CD14-positive monocyte (primary cell): ENCODE results near the gene RREB1. TPM values are rescaled to one million over a fixed set of nuclear protein-coding genes. Genes with fewer than 3 reads are reported as not detected.

Experiments used
- DNase-seq, 3 donors: peaks; one replicate each; pipeline ENCODE4 v3.0.0-alpha.2; 2011 to 2022
- H2AFZ ChIP-seq: 2 replicates; pipeline ENCODE4 v1.6.0; 2012; ENCODE audit warnings: mild to moderate bottlenecking, low read depth, low read length, inconsistent platforms; ENCODE audit not compliant: insufficient read depth, poor library complexity, severe bottlenecking
- H3K27ac ChIP-seq, 2 donors: 1 replicate in 1 of 2; 2 replicates in 1 of 2; pipeline ENCODE4 v1.5.1; 2012 to 2013; ENCODE audit warnings: low read length in 2 of 2, control low read depth in 1 of 2, inconsistent platforms in 1 of 2, low read depth in 1 of 2, mild to moderate bottlenecking in 1 of 2
- H3K27me3 ChIP-seq, 2 donors: one replicate each; pipeline versions ENCODE4 v1.6.0 to v1.6.1; 2011 to 2013; ENCODE audit warnings: low read length in 2 of 2; ENCODE audit not compliant: control insufficient read depth in 2 of 2, insufficient read depth in 2 of 2
- H3K36me3 ChIP-seq, 2 donors: replicated peaks in 1 of 2; 1 replicate in 1 of 2; 2 replicates in 1 of 2; pipeline versions ENCODE4 v1.5.1 to v1.6.1; 2012 to 2013; ENCODE audit warnings: low read length in 2 of 2, control low read depth in 1 of 2, inconsistent platforms in 1 of 2, mild to moderate bottlenecking in 1 of 2; ENCODE audit not compliant: insufficient read depth in 2 of 2, control insufficient read depth in 1 of 2
- H3K4me1 ChIP-seq, 2 donors: 1 replicate in 1 of 2; 2 replicates in 1 of 2; pipeline versions ENCODE4 v1.5.1 to v1.6.1; 2012 to 2013; ENCODE audit warnings: low read length in 2 of 2, control low read depth in 1 of 2, inconsistent platforms in 1 of 2, mild to moderate bottlenecking in 1 of 2, moderate library complexity in 1 of 2; ENCODE audit not compliant: insufficient read depth in 2 of 2, control insufficient read depth in 1 of 2
- H3K4me2 ChIP-seq: replicated peaks from 2 replicates; pipeline ENCODE3; 2012; ENCODE audit warnings: low read length, moderate library complexity, mild to moderate bottlenecking; ENCODE audit not compliant: poor library complexity, severe bottlenecking; ENCODE audit errors: extremely low read depth
- H3K4me3 ChIP-seq, 3 experiments: fragments of 200-600 bp in 1 of 3; sonication (generic) in 1 of 3; replicated peaks in 1 of 3; 1 replicate in 2 of 3; 2 replicates in 1 of 3; pipeline ENCODE4 v1.5.1; 2011 to 2013; ENCODE audit warnings: low read length in 3 of 3, mild to moderate bottlenecking in 3 of 3, control low read depth in 2 of 3, low read depth in 2 of 3, inconsistent platforms in 1 of 3, moderate library complexity in 1 of 3
- H3K79me2 ChIP-seq: 2 replicates; pipeline ENCODE4 v1.6.0; 2012; ENCODE audit warnings: mild to moderate bottlenecking, control low read depth, inconsistent platforms, low read length, moderate library complexity; ENCODE audit not compliant: insufficient read depth
- H3K9ac ChIP-seq: 2 replicates; pipeline ENCODE4 v1.6.0; 2017; ENCODE audit warnings: low read length, mild to moderate bottlenecking; ENCODE audit not compliant: insufficient read depth, poor library complexity, severe bottlenecking
- H3K9me3 ChIP-seq, 2 donors: replicated peaks in 1 of 2; 1 replicate in 1 of 2; 2 replicates in 1 of 2; pipeline versions ENCODE4 v1.5.1 to v1.6.1; 2012 to 2013; ENCODE audit warnings: low read length in 2 of 2, control low read depth in 1 of 2; ENCODE audit not compliant: control insufficient read depth in 1 of 2, insufficient read depth in 1 of 2
- H4K20me1 ChIP-seq: 2 replicates; pipeline ENCODE4 v1.6.0; 2012; ENCODE audit warnings: mild to moderate bottlenecking, low read length, control low read depth, moderate library complexity; ENCODE audit not compliant: insufficient read depth
- H3K27ac Mint-ChIP-seq, 7 donors: one replicate each; pipeline ENCODE4 v1.8.0; 2020; ENCODE audit warnings: mild to moderate bottlenecking in 7 of 7, mixed read lengths in 7 of 7, moderate library complexity in 6 of 7, inconsistent platforms in 2 of 7
- H3K27me3 Mint-ChIP-seq, 3 donors: one replicate each; pipeline ENCODE4 v1.8.0; 2021 to 2022; ENCODE audit warnings: low read depth in 3 of 3, mild to moderate bottlenecking in 3 of 3, mixed read lengths in 3 of 3, moderate library complexity in 3 of 3, inconsistent platforms in 1 of 3
- H3K36me3 Mint-ChIP-seq, 2 donors: one replicate each; pipeline ENCODE4 v1.8.0; 2020; ENCODE audit warnings: mixed read lengths in 2 of 2, inconsistent platforms in 1 of 2, mild to moderate bottlenecking in 1 of 2
- H3K4me1 Mint-ChIP-seq: one replicate; pipeline ENCODE4 v1.8.0; 2020; ENCODE audit warnings: mild to moderate bottlenecking, mixed read lengths
- H3K4me3 Mint-ChIP-seq, 2 donors: one replicate each; pipeline ENCODE4 v1.8.0; 2020; ENCODE audit warnings: mild to moderate bottlenecking in 2 of 2, mixed read lengths in 2 of 2, moderate library complexity in 1 of 2
- H3K9me3 Mint-ChIP-seq, 7 donors: one replicate each; pipeline ENCODE4 v1.8.0; 2020 to 2022; ENCODE audit warnings: mixed read lengths in 7 of 7, mild to moderate bottlenecking in 6 of 7, moderate library complexity in 6 of 7, inconsistent platforms in 2 of 7
- WGBS: methylation state at CpG from one replicate; pipeline ENCODE4 v1.1.5; 2013; ENCODE audit warnings: missing lambda C conversion rate; ENCODE audit not compliant: insufficient coverage; 5-methylcytosine and 5-hydroxymethylcytosine counted together
- intact Hi-C, 2 donors: fragments of 100-400 bp; cut with micrococcal nuclease; formaldehyde crosslinking; loops; one replicate each; pipeline versions ENCODE4 v1.15.0 to v1.15.1; 2023
- polyA plus RNA-seq, 3 donors: library from polyadenylated mRNA; depleted of rRNA in 1 of 3; unstranded in 2 of 3; stranded (reverse) in 1 of 3; fragments of 300-500 nt in 2 of 3; fragments of >200 nt in 1 of 3; fragmentation: Illumina TruSeq in 2 of 3; gene quantifications; 1 replicate in 2 of 3; 2 replicates in 1 of 3; pipeline ENCODE4 v1.2.3, GENCODE V29; 2012 to 2021
- TF ChIP-seq, protein P1 (sequence below): fragments of 200-600 bp; IDR thresholded peaks from one replicate; pipeline ENCODE4 v1.8.0; 2022; ENCODE audit warnings: antibody characterized with exemption, mild to moderate bottlenecking

Gene RREB1
- polyA plus RNA-seq, 3 donors: 2.1 to 15.3 (median 5.6) TPM

DNA sequence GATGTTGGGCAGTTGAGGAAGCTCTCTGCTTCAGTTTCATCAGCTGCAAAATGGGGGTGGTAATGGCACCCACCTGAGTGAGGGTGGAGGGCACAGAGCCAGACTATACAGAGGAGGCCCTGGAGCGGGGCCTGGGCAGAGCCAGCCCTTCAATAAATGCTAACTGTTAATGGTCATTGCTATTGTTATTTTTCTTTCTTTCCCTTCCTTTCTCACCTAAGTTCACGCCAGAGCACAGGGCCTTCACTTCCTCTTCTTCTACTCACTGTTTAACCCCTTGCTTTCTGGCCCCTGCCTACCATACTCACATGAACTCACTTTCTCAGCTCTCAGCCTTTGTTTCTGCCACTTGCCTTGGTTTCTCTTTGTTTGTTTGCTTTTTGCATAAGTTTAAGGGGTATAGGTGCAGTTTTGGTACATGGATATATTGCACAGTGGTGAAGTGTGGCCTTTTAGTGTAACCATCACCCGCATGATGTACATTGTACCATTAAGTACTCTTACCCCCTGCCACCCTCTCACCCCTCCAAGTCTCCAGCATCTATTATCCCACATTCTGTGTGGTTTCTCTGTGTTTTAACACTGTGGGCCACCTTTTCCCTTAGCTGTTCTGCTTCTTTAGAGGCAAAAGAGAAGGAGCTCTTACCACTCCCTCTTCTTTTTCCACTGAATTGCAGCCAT lies 7.5 kb upstream of the RREB1 start:
- Histone ChIP-seq H3K79me2 (no peaks in the 10 kb centered on the region), H3K9ac (no peak overlapping the region), H3K4me2 (peak overlapping the region; percentile 6), H2AFZ (peak overlapping the region; percentile 39), H4K20me1 (no peaks in the 10 kb centered on the region), H3K27ac (no peak overlapping the region), H3K27me3 (no peaks in the 10 kb centered on the region), H3K4me1 (peaks cover 7 to 8% of the 10 kb centered on the region in 2 donors), H3K4me3 (no peak overlapping the region), H3K9me3 (no peaks in the 10 kb centered on the region), H3K36me3 (no peaks in the 10 kb centered on the region)
- WGBS: no CpG with 5 or more reads among the region's 3 CpGs
- intact Hi-C loops: loop anchor here in 1 of 2 donors (10.0 kb wide), 1 partner anchor 85 kb away; no protein-coding TSS in a partner anchor
- peak overlapping the region in 2 of 7 donors; percentile 16 to 58 for H3K27ac Mint-ChIP-seq
- H3K4me3 Mint-ChIP-seq: no peak overlapping the region
- no peaks in the 10 kb centered on the region for H3K9me3 Mint-ChIP-seq
- H3K27me3 Mint-ChIP-seq: peaks cover 0 to 2% (median 0%) of the 10 kb centered on the region in 3 donors
- no peak for DNase-seq
- H3K36me3 Mint-ChIP-seq: peaks cover 0 to 1% of the 10 kb centered on the region in 2 donors
- TF ChIP-seq, protein P1, sequence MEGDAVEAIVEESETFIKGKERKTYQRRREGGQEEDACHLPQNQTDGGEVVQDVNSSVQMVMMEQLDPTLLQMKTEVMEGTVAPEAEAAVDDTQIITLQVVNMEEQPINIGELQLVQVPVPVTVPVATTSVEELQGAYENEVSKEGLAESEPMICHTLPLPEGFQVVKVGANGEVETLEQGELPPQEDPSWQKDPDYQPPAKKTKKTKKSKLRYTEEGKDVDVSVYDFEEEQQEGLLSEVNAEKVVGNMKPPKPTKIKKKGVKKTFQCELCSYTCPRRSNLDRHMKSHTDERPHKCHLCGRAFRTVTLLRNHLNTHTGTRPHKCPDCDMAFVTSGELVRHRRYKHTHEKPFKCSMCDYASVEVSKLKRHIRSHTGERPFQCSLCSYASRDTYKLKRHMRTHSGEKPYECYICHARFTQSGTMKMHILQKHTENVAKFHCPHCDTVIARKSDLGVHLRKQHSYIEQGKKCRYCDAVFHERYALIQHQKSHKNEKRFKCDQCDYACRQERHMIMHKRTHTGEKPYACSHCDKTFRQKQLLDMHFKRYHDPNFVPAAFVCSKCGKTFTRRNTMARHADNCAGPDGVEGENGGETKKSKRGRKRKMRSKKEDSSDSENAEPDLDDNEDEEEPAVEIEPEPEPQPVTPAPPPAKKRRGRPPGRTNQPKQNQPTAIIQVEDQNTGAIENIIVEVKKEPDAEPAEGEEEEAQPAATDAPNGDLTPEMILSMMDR: no peak
- peaks cover 17% of the 10 kb centered on the region for H3K4me1 Mint-ChIP-seq

DNA sequence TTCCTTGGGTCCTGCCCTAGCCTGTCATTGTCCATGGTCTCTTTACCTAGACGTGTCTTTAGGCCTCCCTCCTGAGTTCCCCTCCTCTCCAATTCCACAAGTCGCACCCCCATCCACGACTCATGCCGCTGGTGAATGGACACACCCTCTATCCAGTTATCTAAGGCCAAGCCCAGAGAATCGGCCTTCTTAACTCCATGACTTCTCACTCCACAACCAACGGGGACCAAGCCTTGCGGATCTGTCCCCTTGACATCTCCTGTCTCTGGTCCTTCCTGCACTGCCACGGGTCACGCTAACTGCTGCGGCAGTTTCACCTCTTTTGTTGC lies 7.0 kb upstream of the RREB1 start:
- 82% methylated on average over 7 of the region's 10 CpGs for WGBS
- Histone ChIP-seq H3K9ac (no peak overlapping the region), H3K27me3 (no peaks in the 10 kb centered on the region), H3K4me2 (no peak overlapping the region), H3K27ac (no peak overlapping the region), H3K4me3 (no peak overlapping the region), H3K9me3 (no peaks in the 10 kb centered on the region), H3K79me2 (no peaks in the 10 kb centered on the region), H3K4me1 (peaks cover 7 to 8% of the 10 kb centered on the region in 2 donors), H3K36me3 (no peaks in the 10 kb centered on the region), H2AFZ (no peak overlapping the region), H4K20me1 (no peaks in the 10 kb centered on the region)
- intact Hi-C loops: loop anchor here in 1 of 2 donors (10.0 kb wide), 1 partner anchor 84 kb away; no protein-coding TSS in a partner anchor
- Mint-ChIP-seq H3K36me3 (peaks cover 0 to 1% of the 10 kb centered on the region in 2 donors), H3K4me3 (no peak overlapping the region), H3K27me3 (peaks cover 0 to 2% (median 0%) of the 10 kb centered on the region in 3 donors), H3K9me3 (no peaks in the 10 kb centered on the region), H3K27ac (peak overlapping the region in 1 of 7 donors; percentile 16), H3K4me1 (peaks cover 17% of the 10 kb centered on the region)
- TF ChIP-seq, protein P1: no peak
- DNase-seq: no peak
